NCI-H1930 (cell line): Measurements from ENCODE around the gene ABL1.

Experiments used
- DNase-seq, 2 experiments: peaks; one replicate each; lab custom pipeline; 2025; lab: John Stamatoyannopoulos, UW

The ABL1 gene

GRCh38 chr9:130918101-130918825, 83.2 kb downstream of the ABL1 start:
- no peak for DNase-seq

GRCh38 chr9:130918826-130919558, 83.9 kb downstream of the ABL1 start:
- DNase-seq, result no peak

- no peak for DNase-seq
These were observed 84.6 kb downstream of the ABL1 start for GRCh38 chr9:130919559-130920145.

- DNase-seq, result no peak
These were observed 85.2 kb downstream of the ABL1 start for GRCh38 chr9:130920233-130920632.

GRCh38 chr9:130920762-130921299, 85.8 kb downstream of the ABL1 start:
- no peak for DNase-seq

GRCh38 chr9:130921300-130921988, 86.4 kb downstream of the ABL1 start:
- no peak for DNase-seq

GRCh38 chr9:130921989-130922892, 87.2 kb downstream of the ABL1 start:
- DNase-seq, result no peak

- DNase-seq, result no peak
These were observed 88.0 kb downstream of the ABL1 start for GRCh38 chr9:130922893-130923610.

GRCh38 chr9:130923611-130924447, 88.8 kb downstream of the ABL1 start:
- DNase-seq, result no peak

GRCh38 chr9:130924448-130924788, 89.4 kb downstream of the ABL1 start:
- DNase-seq, result no peak

GRCh38 chr9:130925050-130925678, 90.1 kb downstream of the ABL1 start:
- DNase-seq, result no peak

- DNase-seq, result no peak
These were observed 92.3 kb downstream of the ABL1 start for GRCh38 chr9:130927338-130927737.

GRCh38 chr9:130927995-130928900, 93.2 kb downstream of the ABL1 start:
- DNase-seq, result no peak

- no peak for DNase-seq
These were observed 94.6 kb downstream of the ABL1 start for GRCh38 chr9:130929571-130930038.

GRCh38 chr9:130930132-130930803, 95.2 kb downstream of the ABL1 start:
- DNase-seq, result no peak

- no peak for DNase-seq
These were observed 95.8 kb downstream of the ABL1 start for GRCh38 chr9:130930804-130931349.
